Forelimb muscle (tissue), 1 donor: Measurements from ENCODE around the gene FZD8. TPM values are rescaled to one million over a fixed set of nuclear protein-coding genes. Genes with fewer than 3 reads are reported as not detected.

Experiments
- DNase-seq: peaks from one replicate; pipeline ENCODE4 v3.0.0-alpha.2; 2013; ENCODE audit warnings: low read depth
- polyA plus RNA-seq: library from polyadenylated mRNA; unstranded; fragments of 120-200 nt; gene quantifications from one replicate; pipeline ENCODE4 v1.2.1, GENCODE V29; 2013; ENCODE audit not compliant: insufficient read length

The FZD8 gene
- polyA plus RNA-seq, 1 donor, result 21.9 TPM

DNA sequence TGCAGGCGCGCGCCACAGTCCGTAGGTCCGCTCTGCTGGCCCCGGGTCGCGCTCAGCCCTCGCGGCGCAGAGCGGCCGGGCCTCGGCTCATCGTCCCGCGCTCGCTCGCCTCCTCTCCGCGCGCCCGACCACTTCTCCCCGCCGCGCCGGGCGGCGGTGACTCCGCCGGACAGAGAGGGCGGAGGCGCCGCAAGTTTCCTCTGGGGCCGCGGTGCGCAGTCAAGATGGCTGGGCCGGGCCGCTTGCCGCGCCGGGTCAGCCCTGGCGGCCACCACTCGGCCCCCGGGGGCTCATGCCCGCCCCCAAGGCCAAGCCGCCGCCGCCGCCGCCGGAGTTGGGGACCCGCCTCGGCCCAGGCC lies 441 bp downstream of the FZD8 start:
- no peak for DNase-seq

- no peak for DNase-seq
Observed at GRCh38 chr10:35640951-35641675, 983 bp downstream of the FZD8 start.

- no peak for DNase-seq
Observed at GRCh38 chr10:35640474-35640873, 1.6 kb downstream of the FZD8 start.

DNA sequence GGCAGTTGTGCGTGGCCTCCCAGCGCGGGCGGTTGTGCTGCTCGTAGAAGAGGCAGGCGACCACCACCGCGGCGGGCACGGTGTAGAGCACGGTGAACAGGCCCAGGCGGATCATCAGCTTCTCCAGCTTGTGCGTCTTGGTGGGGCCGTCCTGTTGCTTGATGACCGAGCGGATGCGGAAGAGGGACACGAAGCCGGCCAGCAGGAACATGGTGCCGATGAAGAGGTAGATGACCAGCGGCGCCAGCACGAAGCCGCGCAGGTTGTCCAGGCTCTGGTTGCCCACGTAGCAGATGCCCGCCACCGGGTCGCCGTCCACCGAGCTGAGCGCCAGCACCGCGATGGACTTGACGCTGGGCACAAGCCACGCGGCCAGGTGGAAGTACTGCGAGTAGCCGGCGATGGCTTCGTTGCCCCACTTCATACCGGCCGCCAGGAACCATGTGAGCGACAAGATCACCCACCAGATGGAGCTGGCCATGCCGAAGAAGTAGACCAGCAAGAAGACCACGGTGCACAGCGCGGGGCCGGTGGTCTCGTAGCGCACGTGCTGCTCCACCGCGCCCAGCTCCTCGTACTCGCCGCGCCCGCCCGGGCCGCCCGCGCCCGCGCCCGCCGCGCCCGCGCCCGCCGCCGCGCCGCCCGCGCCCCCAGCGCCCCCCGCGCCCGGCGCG lies 2.2 kb downstream of the FZD8 start:
- no peak for DNase-seq

DNA sequence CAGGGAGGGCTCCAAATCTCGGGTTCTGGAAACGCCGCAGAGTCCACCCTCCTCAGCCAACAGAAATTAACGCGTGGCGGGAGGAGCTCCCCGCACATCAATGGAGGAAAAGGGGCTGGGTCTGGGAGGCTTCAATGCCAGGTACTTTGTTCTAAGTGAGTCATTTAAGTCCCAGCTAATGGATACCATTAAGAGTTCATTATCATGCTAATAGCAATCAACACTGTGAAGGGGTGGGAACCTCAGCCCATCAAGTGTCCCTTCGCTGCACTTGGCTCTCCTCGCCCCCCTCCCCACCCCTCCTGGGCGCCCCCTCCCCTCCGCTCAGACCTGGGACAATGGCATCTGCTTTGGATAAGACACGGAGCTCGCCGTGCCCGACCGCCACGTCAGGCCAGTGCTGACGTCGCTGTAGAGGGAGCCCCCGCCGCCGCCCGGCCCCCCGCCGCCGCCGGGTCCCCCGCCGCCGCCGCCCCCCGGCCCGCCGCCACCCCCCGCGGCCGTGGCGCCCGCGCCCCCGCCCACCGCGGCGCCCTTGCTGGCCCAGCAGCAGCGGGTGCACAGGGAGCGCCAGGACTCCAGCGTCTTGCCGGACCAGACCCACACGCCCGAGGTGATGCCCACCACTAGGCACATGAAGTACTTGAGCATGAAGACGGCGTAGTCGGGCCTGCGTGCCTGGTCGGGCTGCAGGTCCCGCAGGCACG lies 2.9 kb downstream of the FZD8 start:
- no peak for DNase-seq

DNA sequence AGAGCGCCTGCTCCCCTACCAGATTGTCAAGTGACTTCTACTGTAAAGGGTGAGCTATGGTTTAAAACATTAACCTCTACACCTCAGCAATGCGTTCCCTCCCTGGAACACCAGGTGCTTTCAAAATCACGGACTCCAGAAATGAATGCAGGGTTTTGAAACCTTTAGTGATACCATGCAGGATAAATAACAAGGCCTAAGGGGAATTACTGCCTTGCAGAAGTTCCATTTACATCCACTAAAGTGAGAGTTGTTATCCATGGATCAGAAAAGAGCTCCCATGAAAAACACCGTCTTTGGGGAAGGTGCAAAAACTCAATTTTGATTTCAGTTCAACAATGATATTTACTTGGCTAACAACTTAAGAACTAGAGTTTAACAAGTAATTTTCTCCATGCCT lies 4.0 kb downstream of the FZD8 start:
- DNase-seq, result no peak

DNA sequence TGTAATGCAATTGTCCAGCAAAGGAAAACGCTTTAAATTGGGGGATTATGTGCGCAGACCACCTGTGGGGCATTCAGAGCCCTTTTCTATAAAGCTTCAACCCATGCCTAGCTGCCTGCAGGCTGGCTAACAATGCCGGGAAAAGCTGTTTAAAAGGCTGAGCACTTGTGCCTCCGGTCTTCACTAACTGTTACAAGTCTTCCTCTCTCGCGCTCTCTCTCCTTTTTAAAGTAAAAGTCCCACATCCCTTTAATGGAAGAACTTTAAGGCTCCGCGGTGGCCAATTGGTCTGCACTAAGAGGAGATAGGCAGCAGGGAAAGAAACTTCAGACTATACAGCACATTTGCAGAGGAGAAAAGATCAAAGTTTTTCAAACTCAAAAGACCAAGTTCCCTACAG lies 4.6 kb downstream of the FZD8 start:
- no peak for DNase-seq

- no peak for DNase-seq
Observed at GRCh38 chr10:35636956-35637355, 5.1 kb downstream of the FZD8 start.

- no peak for DNase-seq
Observed at GRCh38 chr10:35635576-35635975, 6.5 kb downstream of the FZD8 start.

GRCh38 chr10:35633006-35633980 lies 8.8 kb downstream of the FZD8 start:
- no peak for DNase-seq

- no peak for DNase-seq
Observed at GRCh38 chr10:35632027-35632426, 10.1 kb downstream of the FZD8 start.

DNA sequence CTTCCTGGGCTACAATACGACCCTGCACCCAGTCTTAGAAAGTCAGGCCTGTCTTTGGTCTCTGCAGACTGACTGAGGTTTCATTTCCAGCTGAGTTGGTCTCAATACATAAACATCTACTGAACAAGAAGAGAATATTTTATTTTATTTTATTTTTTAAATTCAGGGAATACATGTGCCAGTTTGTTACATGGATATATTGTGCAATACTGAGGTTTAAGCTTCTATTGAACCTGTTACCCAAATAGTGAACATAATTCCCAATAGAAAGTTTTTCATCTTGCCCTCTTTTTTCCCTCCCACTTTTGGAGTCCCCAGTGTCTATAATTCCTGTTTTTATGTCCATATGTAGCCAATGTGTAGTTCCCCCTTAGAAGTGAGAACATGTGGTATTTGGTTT lies 10.7 kb downstream of the FZD8 start:
- DNase-seq, result no peak

- DNase-seq, result no peak
Observed at GRCh38 chr10:35626971-35627507, 15.1 kb downstream of the FZD8 start.

GRCh38 chr10:35614312-35614711 lies 27.8 kb downstream of the FZD8 start:
- no peak for DNase-seq

- no peak for DNase-seq
Observed at GRCh38 chr10:35613597-35614226, 28.4 kb downstream of the FZD8 start.

- DNase-seq, result no peak
Observed at GRCh38 chr10:35613107-35613440, 29.0 kb downstream of the FZD8 start.

DNA sequence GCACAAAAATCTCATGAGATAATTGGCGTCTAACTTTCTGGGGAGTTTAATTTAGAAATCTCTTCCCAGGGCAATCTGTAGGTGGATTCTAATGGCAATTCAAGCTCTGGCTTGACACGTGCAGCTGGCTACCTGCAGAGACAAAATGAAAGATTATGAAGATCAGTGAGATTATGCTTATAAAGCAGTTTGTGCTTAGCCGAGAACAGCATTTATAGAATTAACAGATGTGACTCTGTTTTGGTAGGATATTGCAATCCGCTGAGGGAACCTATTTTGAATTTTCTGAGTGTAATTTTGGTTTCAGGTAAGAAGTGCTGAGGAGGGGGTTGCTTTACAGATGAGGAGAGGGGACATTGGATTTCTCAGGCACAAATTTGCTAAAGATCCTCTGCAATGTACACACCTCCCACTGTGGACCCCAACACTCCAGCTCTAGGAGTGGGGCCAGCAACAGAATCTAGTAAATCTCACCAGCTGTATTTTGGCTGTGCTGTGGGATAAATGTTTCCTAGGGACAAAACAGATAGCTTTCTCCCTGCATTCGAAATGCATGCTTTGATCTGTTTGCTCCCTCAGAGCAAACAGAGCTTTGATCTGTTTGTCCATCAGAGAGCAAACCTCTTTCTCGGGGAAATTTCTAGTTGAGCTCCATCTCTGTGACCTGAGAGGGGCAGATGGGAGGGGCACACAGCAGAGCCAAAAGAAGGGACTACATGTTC lies 29.6 kb downstream of the FZD8 start:
- DNase-seq, result no peak

DNA sequence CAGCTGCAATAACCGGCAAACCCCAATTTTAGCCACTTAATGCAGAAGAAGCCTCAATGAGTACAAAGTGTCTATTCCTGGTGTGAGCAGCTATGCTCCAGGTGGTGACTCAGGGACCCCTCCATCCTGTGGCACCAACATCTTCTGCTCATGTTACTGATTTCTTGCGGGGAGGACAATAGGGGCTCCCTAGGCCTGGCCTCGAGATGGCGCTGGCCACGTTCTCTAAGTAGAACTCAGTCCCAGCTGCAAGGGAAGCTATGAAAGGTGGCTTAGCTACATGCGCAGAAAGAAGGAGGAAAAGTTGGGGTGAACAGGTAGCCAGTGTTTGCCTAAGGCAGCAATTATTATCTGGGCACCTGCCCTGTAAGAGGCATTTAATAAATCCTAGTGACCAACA lies 30.3 kb downstream of the FZD8 start:
- no peak for DNase-seq

DNA sequence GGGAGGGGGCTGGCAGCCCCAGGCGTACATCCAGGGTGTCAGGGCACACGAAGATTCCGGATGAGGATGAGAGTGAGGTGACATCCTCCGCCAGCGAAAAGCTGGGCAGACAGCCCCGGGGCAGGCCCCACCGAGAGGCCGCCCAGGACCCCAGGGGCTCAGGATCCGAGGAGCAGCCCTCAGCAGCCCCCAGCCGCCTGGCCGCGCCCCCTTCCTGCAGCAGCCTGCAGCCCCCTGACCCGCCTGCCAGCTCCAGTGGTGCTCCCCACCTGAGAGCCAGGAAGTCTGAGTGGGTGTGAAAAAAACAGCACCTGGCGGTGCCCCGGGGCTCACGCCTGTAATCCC lies 33.8 kb downstream of the FZD8 start:
- DNase-seq, result no peak

DNA sequence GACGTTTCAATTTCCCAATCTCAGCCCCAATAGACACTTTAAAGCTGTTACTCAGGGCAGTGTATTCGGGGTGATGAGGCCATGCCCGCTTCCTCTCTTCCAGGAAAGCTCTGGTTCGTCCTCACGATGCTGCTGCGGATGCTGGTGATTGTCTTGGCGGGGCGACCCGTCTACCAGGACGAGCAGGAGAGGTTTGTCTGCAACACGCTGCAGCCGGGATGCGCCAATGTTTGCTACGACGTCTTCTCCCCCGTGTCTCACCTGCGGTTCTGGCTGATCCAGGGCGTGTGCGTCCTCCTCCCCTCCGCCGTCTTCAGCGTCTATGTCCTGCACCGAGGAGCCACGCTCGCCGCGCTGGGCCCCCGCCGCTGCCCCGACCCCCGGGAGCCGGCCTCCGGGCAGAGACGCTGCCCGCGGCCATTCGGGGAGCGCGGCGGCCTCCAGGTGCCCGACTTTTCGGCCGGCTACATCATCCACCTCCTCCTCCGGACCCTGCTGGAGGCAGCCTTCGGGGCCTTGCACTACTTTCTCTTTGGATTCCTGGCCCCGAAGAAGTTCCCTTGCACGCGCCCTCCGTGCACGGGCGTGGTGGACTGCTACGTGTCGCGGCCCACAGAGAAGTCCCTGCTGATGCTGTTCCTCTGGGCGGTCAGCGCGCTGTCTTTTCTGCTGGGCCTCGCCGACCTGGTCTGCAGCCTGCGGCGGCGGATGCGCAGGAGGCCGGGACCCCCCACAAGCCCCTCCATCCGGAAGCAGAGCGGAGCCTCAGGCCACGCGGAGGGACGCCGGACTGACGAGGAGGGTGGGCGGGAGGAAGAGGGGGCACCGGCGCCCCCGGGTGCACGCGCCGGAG lies 34.4 kb downstream of the FZD8 start:
- DNase-seq, result no peak
